ENCODE results near the gene ZBED4.

GRCh38 chr22:49903322-49904039 lies 49.8 kb downstream of the ZBED4 start:
- no peak for TF ChIP-seq EZH2 (IDR thresholded peaks at IDR 0.05; ENCODE audit: borderline replicate concordance, low read length)
- TF ChIP-seq CTCF (IDR thresholded peaks at IDR 0.05; ENCODE audit: low read length) = no peak

Data from OCI-LY1 (cell line).